ENCODE measurements around the gene VPS45.
A peak's percentile ranks its signal among the peaks of the same experiment; 100 is the strongest.

Gene VPS45

DNA sequence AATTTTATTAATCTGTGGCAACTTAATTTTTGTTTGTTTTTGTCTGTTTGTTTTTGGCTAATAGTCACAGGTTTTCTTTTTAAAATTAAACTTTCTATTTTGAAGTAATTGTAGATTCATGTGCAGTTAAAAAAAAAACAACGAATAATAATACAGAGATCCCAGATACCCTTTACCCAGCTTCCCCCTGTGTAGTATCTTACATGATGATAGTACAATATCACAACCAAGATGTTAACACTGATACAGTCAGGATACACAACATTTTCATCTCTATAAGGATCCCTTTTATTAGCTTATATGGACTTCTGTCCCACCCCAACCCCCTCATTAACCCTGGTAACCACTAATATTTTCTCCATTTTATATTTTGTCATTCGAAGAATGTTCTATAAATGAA lies 5.9 kb downstream of the VPS45 start:
- no peak for DNase-seq

DNA sequence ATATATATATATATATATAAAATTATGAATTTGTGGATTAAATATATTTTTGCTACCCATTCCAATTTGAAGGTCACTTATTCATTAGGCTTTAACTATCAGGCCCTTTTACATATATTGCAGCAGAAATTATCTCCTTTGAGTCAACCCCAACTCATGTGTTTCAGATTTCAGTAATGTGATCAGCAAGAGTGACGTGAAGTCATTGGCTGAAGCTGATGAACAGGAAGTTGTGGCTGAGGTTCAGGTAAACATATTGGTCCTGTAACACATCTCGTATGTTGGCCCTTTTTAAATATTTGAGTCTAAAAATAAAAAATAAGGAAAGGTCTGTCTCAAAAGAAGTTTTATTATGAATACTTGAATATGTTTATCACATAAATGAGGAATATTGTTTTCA lies 8.5 kb downstream of the VPS45 start:
- DNase-seq, result no peak

DNA sequence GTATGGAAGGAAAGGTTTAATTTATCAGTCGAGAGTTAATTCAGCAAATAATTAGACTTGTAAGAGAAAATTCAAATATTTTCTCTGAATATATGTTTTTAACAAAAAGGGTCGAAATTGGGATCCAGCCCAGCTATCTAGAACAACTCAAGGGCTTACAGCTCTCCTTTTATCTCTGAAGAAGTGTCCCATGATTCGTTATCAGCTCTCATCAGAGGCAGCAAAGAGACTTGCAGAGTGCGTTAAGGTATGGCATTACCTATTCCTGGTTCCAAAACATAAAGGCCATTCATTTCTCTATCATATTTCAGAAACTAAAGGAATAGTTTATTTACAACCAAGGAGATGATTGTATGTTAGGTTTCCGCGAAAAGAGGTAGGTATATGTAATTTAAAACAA lies 9.4 kb downstream of the VPS45 start:
- no peak for DNase-seq

DNA sequence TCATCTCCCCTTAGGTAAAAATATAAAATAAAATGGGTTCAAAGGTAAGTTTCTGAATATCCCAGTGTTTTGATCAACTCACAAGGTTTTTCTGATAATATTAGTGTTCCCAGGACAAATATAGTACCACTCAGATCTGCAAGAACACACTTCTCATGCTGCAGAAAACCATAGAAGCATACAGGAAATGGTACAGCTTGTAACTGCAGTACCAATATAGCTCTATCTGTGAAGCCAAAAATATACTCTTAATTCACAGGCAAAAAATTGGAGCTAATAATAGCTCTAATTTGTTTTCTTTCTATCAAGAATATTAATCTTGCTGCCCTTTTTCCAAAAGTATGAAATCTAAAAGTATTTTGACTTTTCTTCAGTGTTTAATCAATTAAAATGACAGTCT lies 13.2 kb downstream of the VPS45 start:
- no peak for DNase-seq

DNA sequence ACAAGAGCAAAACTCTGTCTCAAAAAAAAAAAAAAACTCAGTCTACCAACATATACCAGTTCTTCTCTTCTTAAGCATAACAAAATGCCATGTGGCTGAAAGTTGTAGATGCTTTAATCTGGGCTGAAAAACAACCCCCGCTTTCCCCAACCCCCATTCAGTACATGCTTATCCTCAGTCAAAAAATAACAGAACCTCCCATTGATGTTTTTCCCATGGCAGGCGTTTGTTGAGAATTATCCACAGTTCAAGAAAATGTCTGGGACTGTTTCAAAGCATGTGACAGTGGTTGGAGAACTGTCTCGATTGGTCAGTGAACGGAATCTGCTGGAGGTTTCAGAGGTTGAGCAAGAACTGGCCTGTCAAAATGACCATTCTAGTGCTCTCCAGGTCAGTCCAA lies 14.9 kb downstream of the VPS45 start:
- no peak for DNase-seq

DNA sequence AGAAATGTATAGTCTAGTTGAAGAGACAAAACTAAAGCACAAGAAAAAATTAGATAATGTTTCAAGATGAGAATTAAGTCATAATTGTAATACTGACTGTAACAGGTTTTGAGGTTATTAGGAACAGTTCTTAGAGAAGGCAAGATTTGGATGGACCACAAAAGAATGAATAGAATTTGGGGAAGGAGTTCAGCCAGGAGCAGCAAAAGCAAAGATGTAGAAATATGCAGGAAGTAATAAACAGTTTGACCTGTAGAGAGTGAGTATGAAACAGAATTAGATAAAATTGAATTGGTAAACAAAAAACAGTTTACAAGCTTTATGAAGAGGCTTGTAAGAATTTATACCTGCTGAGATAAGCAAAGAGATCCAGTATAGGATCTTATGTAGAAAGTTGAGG lies 16.3 kb downstream of the VPS45 start:
- no peak for DNase-seq

DNA sequence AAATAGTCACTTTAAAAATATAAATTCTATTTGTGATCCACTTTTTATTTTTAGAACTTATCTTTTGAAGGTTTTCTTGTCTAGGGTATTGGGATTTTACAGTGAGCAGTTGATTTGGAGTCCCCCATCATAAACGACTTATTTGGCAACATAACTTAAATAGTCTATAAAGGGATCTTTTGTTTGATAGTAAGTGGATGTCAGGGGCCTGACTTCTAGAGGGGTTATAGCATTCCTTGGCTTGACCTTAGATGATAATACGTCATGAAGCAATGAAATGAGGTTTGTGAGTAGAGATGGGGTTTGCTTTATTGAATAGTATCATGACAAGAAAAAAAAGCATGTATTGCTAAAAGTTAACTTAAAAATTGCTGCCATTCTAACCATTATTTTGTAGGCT lies 17.8 kb downstream of the VPS45 start:
- no peak for DNase-seq

DNA sequence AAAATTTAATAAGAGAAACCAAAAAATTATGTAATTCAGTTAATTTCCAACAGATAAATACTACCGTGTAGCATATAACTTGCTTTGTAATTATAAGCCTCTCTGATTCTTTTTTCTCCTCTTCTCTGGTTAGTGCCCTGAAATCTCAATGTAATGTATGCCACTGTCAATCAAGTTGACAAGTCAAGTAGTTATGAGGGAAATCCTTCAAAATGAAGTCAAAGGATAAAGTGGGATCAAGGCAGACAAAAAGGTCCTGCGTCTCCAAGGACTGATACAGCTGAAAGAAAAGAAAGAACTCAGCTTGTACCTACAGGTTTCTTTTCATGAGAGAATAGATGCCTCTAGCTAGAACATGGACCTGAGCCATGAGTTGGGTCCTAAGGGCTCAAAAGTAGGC lies 19.8 kb downstream of the VPS45 start:
- DNase-seq, result no peak

DNA sequence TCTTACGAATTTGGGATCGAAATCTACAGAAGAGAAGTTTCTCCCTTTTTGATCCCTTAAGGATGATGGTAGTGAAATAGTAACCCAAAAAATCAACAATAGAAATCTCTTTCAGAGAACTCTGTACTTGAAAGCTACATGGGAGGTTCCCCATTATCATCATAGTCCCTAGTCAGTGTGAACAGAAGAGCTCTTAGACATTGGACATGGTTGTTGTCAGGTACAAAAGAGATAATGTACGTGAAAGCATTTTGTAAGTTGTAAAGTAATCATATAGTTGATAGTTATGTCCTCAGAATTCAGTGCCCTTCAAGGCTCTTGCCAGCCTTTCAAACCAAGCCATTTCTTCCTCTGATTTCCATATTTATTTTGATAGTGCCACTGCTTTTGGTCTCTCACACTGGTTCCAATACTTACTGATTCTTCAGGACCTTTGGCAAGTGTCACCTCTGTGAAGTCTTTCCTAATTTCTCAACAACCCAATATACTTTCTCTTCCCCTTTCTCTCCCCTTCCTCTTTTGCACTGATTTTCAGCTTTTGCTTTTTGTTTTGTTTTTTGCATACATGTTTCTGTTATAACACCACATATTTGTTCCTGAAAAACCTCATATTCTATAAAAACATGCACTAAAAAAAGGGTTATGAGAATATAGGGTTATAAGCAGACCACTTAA lies 22.4 kb downstream of the VPS45 start:
- DNase-seq, result peak; percentile 53 to 81

DNA sequence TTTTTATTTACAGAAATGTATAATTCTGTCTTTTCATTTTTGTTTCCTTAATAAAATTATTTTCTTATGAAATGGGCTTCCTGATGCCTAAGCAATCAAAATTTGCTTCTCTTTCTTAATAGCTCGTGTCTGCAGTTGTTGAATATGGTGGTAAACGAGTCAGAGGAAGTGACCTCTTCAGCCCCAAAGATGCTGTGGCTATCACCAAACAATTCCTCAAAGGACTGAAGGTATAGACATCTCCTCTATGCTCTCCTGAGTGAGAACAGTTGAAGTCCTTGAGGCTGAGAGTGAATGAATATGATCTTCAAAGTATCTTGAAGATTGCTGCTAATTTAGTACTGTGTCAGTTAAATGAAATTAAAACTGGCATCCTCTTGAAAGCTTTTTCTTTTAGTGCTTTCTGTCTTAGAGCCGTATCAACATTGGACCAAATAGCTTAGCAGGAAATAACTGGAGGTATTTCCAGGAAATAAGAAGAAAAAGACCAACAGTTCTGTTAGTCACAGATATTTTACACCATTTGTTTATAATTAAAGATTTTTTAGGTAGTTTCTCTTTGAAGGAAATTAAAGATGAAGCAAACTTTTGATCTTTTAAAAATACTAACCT lies 24.7 kb downstream of the VPS45 start:
- DNase-seq, result no peak

DNA sequence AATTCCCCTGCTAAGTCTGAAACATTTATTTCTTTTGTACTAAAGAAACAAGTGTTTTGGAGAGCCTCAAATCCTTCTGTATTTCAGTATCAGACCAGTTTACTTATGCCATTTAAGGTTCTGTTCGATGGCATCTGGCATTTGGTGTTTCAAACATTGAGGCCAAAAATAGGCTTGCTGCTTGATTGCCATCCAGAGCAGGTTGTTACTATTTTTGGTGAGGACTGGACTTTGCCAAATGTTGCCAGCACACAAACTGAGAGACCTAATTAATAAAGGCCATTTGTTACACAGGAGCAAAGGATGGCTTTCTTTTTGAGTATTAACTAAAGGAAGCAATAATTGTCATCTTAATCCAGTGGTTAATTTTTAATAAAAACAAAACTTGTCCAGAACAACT lies 26.2 kb downstream of the VPS45 start:
- no peak for DNase-seq

DNA sequence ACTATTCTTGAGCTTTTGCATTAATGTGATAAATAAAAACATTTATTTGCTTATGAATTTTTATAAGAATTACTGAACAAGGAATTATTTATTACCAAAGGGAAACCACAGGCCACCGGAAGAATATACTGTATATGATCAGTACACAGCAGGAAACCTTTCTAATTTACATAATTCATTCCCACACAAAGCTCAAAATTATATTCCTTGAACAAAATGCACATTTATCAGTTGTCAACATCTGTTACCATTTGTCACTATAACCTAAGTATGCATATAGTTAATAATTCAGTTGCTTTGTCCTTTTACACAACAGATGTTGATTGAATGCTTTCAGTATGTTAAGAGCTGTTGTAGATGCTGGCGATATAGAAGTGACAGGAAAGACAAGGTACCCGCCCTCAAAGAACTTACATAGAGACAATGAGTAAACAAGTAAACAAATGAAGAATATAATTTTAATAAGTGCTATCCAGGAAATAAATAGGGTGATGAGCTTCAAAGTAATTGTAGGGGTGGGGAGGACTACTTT lies 27.2 kb downstream of the VPS45 start:
- no peak for DNase-seq

DNA sequence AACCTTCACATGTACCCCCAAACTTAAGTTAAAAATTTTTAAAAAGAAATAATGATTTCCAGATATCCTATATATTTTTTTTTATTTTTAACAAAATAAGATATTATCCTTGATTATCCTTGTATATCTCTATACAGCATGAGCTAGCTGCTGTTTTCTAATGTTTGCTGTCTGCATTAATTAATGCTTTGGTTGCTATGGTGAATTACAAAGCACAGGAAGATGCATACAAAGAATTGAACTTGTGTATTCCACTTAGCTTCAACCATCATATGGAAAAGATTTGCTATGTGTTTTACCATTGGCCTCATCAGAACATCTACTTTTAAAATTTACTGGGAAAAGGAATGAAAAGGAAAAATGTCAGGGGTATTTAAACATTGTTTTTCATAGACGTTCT lies 35.4 kb downstream of the VPS45 start:
- DNase-seq, result no peak

DNA sequence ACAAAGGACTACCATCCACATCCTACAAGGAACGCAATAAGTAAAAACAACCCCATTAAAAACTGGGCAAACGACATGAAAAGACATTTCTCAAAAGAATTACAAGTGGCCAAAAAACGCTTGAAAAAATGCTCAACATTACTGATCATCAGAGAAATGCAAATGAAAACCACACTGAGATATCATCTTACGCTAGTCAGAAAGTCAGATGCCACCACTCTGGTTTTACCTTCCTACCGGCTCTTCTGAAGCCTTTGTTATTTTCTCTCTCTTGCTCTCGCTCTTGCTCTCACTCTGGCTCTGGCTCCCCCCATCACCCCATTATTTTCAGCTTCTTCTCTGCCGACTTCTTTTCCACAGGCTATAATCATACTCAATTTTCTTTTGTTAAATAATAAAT lies 38.8 kb downstream of the VPS45 start:
- DNase-seq, result no peak

DNA sequence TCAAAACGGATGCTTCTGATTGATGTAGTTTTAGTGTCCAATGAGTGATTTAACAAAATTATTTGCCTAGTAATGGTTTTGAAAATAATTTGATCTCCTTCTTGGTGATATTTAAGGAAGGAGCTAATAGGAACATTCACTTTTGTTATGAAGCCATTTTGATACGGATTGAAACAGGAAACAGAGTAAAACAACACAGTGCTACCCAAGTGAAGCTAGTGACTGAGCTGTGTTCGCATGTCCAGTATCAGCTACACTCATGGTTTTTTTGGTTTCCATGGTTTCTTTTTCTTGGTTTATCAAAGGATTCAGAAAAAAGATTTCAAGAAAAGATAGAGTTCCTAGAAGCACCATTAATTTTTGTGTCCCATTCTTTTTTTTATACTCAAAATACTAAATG lies 42.0 kb downstream of the VPS45 start:
- no peak for DNase-seq

DNA sequence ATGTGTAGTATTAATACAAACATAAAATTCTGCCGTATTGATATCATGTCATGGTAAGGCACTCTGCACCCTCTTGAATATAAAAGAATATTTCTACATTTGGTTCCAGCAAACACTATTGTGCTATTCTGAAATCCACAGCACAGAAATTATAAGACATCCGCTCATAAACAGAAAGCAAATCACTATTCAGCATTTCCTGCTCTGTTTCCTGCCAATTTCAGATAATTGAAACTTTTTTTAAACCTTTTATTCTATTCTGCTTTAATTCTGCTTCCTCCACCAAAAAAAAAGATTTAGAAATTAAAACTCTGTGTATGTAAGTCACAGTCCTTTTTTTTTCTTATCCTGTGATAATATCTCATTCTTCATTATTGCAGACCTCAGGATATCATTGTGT lies 42.5 kb downstream of the VPS45 start:
- no peak for DNase-seq

DNA sequence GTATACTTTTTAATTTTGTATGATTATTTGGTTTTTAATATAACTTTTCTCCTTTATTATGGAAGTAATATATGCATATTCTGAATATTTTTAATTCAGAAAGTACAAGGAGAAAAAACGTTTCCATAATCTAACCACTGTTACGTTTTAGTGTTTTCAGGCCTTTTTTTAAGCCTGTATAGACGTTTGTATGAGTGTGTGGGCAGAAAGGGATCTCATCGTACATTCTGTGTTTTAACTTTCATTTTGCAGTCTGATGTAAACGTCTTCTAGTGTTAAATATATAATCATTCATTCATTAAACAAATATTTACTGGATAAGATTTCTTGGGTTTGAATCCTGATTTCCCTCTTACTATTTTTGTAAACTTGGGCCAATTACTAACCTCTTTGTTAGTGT lies 44.1 kb downstream of the VPS45 start:
- no peak for DNase-seq

DNA sequence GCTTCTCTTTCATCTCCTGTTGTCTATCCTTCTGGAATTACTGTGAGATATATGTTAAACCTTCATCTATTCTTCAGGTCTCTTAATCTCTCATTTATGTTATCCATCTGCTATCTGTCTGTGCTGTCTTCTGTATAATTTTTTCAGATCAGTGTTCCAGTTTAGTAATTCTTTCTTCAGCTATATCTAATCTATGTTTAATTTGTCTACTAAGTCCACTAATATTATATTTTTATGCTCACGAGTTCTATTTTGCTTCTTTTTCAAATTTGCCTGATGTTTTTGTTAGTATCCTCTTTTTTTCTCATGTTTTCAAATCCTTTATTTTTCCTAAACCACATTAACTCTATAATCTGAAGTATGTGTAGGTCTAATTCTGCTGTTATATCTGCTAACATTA lies 47.5 kb downstream of the VPS45 start:
- DNase-seq, result no peak

DNA sequence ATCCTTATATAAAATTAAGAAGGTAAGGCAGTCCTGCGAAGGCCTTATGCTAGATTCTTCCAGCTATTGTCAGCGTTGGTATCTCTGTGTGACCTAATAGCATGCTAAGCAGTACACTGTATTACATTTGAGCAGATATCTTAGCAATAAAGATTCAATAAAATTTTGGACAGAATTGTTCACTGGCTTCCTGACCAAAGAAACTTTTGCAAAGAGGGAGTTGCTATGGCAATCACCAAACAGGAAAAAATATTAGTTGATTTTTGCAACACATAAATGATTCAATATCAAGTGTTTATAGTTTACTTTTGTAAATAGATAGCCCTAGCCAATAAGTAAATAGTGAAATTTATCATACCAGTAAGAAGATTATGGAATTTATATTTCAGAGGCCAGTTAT lies 51.1 kb downstream of the VPS45 start:
- DNase-seq, result peak; percentile 16 to 47

DNA sequence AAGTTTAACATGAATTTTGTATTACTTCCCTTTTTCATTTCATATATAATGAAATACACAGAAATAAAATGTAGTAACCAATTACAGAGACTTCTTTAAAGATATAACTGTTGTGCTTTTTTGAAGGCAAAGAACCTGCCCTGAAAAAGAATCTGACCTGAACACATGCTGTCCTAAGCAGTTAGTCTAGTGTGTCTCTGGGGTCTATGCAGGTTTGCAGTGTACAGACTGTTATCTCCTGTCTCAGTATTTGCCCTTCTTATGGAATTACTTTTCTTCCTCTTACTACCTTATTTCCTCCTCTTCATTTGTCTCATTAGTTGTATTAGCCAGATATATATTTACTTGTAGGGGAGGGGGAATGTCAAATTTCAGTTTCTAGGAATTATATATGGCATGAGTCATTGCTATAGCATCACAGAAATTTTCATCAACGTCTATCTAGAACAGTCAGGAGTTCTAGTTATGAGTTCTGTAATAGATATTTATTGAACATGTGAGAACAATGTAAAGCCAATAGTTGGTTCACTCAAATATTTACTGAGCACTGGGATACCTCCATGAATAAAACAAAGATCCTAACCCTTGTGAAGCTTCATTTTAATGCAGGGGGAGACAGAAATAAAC lies 53.8 kb downstream of the VPS45 start:
- DNase-seq, result no peak

DNA sequence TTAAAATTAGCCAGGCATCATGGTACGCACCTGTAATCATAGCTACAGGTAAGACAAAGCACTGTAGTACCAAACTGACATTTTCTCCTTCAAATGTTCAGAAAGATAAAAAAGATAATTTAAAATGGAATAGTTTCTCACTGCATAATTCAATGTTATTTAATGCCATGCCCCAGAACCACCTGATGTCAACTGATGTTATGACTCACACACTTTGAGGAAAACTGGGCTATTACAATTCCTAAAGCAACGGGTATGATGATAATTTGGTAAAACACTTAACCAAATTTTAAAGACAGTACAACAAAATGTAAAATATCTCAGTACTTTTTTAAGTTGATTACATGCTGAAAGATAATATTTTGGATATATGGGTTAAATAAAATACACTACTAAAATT lies 59.2 kb downstream of the VPS45 start:
- no peak for DNase-seq

DNA sequence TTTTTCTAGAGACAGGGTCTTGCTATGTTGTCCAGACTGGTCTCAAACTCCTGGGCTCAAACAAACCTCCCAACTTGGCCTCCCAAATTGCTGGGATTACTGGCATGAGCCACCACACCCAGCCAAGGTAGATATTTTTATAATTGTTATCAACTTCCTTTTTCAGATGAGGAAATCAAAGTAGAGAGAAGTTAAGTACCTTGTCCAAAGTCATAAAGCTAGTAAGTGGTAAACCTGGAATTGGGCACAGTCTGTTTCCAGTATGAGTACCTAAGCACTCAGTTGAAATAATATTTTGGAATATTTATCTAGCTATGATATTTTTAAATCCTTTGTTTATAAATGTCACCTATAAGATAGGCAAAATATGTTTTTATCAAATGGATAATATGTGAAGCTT lies 59.9 kb downstream of the VPS45 start:
- no peak for DNase-seq

DNA sequence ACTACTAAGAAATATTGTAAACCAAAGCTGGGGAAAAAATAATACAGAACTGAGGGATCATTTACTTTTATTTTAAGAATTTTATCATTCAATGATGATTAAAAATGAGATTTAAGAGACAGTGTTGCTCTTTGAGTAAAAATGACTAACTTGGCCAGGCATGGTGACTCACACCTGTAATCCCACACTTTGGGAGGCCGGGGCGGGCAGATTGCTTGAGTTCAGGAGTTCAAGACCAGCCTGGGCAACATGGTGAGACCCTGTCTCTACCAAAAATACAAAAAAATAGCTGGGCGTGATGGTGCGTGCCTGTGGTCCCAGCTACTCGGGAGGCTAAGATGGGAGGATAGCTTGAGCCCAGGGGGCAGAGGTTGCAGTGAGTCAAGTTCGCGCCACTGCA lies 60.3 kb downstream of the VPS45 start:
- no peak for DNase-seq

DNA sequence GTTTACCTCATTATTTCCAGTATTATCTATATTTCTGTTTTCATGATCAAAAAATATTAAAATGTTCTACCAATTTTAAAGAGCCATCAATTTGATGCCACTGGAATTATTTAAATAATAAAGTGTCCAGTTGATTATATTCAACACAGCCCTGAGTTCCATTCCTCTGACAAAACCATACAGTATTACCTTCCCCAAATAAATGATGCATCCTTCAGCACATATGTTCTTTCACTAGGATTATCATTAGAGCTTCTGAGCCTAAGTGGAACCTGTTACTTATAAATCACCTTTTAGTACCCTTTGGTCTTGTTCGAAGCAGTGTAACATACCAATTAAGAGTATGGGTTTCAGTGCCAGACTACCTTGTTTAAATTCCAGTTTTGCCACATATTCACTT lies 64.8 kb downstream of the VPS45 start:
- no peak for DNase-seq

Measured in inflammatory macrophage (primary cell).